DND-41 (cell line): ENCODE measurements around the gene DPYSL4.

ENCODE experiments used
- EZH2 ChIP-seq: IDR thresholded peaks from 3 replicates; pipeline ENCODE4 v1.6.1; 2012; ENCODE audit warnings: borderline replicate concordance, low read depth, mild to moderate bottlenecking, moderate library complexity, low read length, inconsistent platforms; ENCODE audit not compliant: severe bottlenecking
- TF ChIP-seq, protein P1 (sequence below): IDR thresholded peaks from 2 replicates; pipeline ENCODE4 v1.5.1; 2012; ENCODE audit warnings: borderline replicate concordance, low read length, moderate library complexity, mild to moderate bottlenecking; ENCODE audit not compliant: poor library complexity, severe bottlenecking; ENCODE audit errors: extremely low read depth

DNA sequence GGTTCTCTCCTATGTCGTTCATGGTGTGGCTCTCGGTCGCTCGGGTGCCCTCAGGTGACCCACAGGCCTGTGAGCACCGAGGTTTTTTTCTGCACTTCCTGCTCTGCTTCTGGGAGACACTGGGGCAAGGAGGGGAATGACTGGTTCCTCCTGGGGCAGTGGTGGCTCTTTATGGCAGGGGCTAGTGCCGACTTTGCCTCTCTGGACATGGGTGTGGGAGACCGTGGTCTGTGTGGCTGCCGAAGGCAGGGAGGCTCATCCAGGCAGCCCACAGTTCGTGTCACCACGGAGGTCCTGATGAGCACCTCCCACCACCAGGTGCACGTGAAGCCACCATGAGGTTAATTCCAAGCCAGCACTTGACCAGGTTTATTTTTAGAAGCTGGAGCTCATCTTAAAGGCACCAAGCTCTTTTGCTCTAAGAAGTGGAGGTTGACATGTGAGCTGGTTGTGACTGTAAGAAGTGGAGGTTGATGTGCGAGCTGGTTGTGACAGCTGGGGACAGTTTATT is 24.7 kb upstream of the DPYSL4 start:
- TF ChIP-seq, protein P1, sequence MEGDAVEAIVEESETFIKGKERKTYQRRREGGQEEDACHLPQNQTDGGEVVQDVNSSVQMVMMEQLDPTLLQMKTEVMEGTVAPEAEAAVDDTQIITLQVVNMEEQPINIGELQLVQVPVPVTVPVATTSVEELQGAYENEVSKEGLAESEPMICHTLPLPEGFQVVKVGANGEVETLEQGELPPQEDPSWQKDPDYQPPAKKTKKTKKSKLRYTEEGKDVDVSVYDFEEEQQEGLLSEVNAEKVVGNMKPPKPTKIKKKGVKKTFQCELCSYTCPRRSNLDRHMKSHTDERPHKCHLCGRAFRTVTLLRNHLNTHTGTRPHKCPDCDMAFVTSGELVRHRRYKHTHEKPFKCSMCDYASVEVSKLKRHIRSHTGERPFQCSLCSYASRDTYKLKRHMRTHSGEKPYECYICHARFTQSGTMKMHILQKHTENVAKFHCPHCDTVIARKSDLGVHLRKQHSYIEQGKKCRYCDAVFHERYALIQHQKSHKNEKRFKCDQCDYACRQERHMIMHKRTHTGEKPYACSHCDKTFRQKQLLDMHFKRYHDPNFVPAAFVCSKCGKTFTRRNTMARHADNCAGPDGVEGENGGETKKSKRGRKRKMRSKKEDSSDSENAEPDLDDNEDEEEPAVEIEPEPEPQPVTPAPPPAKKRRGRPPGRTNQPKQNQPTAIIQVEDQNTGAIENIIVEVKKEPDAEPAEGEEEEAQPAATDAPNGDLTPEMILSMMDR = no peak
- TF ChIP-seq EZH2 = no peak
